ENCODE data around the gene VPS9D1. TPM values are rescaled to one million over a fixed set of nuclear protein-coding genes. Genes with fewer than 3 reads are reported as not detected.

The VPS9D1 gene
- total RNA-seq, 1 experiment from 2014 or later = 6.3 TPM

- TF ChIP-seq SIN3A (IDR thresholded peaks at IDR 0.05; ENCODE audit: borderline replicate concordance, insufficient read depth, low read depth, low read length) (no peak), POLR2AphosphoS5 (IDR thresholded peaks at IDR 0.05; ENCODE audit: low read depth, low read length) (no peak), TCF7L2 (IDR thresholded peaks at IDR 0.05; ENCODE audit: low read depth, low read length) (no peak)
- TF ChIP-seq, protein P1, sequence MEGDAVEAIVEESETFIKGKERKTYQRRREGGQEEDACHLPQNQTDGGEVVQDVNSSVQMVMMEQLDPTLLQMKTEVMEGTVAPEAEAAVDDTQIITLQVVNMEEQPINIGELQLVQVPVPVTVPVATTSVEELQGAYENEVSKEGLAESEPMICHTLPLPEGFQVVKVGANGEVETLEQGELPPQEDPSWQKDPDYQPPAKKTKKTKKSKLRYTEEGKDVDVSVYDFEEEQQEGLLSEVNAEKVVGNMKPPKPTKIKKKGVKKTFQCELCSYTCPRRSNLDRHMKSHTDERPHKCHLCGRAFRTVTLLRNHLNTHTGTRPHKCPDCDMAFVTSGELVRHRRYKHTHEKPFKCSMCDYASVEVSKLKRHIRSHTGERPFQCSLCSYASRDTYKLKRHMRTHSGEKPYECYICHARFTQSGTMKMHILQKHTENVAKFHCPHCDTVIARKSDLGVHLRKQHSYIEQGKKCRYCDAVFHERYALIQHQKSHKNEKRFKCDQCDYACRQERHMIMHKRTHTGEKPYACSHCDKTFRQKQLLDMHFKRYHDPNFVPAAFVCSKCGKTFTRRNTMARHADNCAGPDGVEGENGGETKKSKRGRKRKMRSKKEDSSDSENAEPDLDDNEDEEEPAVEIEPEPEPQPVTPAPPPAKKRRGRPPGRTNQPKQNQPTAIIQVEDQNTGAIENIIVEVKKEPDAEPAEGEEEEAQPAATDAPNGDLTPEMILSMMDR (IDR thresholded peaks at IDR 0.05) = no peak
- TF ChIP-seq, protein P2, sequence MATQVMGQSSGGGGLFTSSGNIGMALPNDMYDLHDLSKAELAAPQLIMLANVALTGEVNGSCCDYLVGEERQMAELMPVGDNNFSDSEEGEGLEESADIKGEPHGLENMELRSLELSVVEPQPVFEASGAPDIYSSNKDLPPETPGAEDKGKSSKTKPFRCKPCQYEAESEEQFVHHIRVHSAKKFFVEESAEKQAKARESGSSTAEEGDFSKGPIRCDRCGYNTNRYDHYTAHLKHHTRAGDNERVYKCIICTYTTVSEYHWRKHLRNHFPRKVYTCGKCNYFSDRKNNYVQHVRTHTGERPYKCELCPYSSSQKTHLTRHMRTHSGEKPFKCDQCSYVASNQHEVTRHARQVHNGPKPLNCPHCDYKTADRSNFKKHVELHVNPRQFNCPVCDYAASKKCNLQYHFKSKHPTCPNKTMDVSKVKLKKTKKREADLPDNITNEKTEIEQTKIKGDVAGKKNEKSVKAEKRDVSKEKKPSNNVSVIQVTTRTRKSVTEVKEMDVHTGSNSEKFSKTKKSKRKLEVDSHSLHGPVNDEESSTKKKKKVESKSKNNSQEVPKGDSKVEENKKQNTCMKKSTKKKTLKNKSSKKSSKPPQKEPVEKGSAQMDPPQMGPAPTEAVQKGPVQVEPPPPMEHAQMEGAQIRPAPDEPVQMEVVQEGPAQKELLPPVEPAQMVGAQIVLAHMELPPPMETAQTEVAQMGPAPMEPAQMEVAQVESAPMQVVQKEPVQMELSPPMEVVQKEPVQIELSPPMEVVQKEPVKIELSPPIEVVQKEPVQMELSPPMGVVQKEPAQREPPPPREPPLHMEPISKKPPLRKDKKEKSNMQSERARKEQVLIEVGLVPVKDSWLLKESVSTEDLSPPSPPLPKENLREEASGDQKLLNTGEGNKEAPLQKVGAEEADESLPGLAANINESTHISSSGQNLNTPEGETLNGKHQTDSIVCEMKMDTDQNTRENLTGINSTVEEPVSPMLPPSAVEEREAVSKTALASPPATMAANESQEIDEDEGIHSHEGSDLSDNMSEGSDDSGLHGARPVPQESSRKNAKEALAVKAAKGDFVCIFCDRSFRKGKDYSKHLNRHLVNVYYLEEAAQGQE (IDR thresholded peaks at IDR 0.05; ENCODE audit: insufficient read depth in 1 of 2, low read depth in 2 of 2, low read length in 1 of 2) = no peak
- Histone ChIP-seq H3K27ac (ENCODE audit: low read length) (no peak overlapping the region), H3K36me3 (ENCODE audit: control insufficient read depth, insufficient read depth, low read length) (no peaks in the 10 kb centered on the region; the same call in 1 of the 2 replicates), H3K9me3 (ENCODE audit: control insufficient read depth, insufficient read depth, low read depth, low read length) (no peaks in the 10 kb centered on the region), H3K27me3 (ENCODE audit: control insufficient read depth, insufficient read depth, low read length) (no peaks in the 10 kb centered on the region), H3K4me3 (ENCODE audit: low read depth in 2 of 2, low read length in 2 of 2) (no peak overlapping the region), H3K4me1 (ENCODE audit: control insufficient read depth, insufficient read depth, low read length) (peaks cover 3% of the 10 kb centered on the region; the same call in 1 of the 2 replicates)
- no TSS peak for BruUV-seq (replicated peaks)
- DNase-seq (ENCODE audit: low read depth, low spot score) (no peak), ATAC-seq (no peak)
- intact Hi-C loops (cut with micrococcal nuclease; ENCODE audit: unreplicated experiment) = no loop called here
- ChIA-PET CTCF (no interaction called here), POLR2A (no interaction called here)
- in situ Hi-C loops (cut with HindIII; ENCODE audit: low pct_unique_long_range_greater_than_20kb, low sequenced_read_pairs) = no loop called here
Observed at GRCh38 chr16:89688395-89688794, 32.3 kb downstream of the VPS9D1 start.

- Histone ChIP-seq H3K27me3 (ENCODE audit: control insufficient read depth, insufficient read depth, low read length) (no peaks in the 10 kb centered on the region), H3K27ac (ENCODE audit: low read length) (peak overlapping the region; percentile 82), H3K9me3 (ENCODE audit: control insufficient read depth, insufficient read depth, low read depth, low read length) (no peaks in the 10 kb centered on the region), H3K4me1 (ENCODE audit: control insufficient read depth, insufficient read depth, low read length) (peaks cover 3% of the 10 kb centered on the region; the same call in 1 of the 2 replicates), H3K36me3 (ENCODE audit: control insufficient read depth, insufficient read depth, low read length) (no peaks in the 10 kb centered on the region; the same call in 1 of the 2 replicates), H3K4me3 (ENCODE audit: low read depth in 2 of 2, low read length in 2 of 2) (peak overlapping the region; percentile 74 to 78)
- ChIA-PET POLR2A (interaction anchor here (0.5 kb wide), 1 partner anchor 244 kb away, joined by 5 read pairs; no protein-coding TSS in a partner anchor), CTCF (interaction anchor here (0.7 kb wide), 1 partner anchor 21 kb away, joined by 3 read pairs; no protein-coding TSS in a partner anchor)
- ATAC-seq (peak; percentile 59), DNase-seq (ENCODE audit: low read depth, low spot score) (no peak)
- intact Hi-C loops (cut with micrococcal nuclease; ENCODE audit: unreplicated experiment) = no loop called here
- in situ Hi-C loops (cut with HindIII; ENCODE audit: low pct_unique_long_range_greater_than_20kb, low sequenced_read_pairs) = no loop called here
- TF ChIP-seq, protein P2 (IDR thresholded peaks at IDR 0.05; ENCODE audit: insufficient read depth in 1 of 2, low read depth in 2 of 2, low read length in 1 of 2) = no peak
- BruUV-seq (replicated peaks) = TSS peak; percentile 77
Observed at GRCh38 chr16:89687092-89687940, 33.4 kb downstream of the VPS9D1 start.
